ENCODE data around the gene RGS7. TPM values are rescaled to one million over a fixed set of nuclear protein-coding genes. Genes with fewer than 3 reads are reported as not detected.

RGS7 gene
- total and polyA plus RNA-seq, 2 experiments from 2014 or later: 0.22 to 0.73 TPM

DNA sequence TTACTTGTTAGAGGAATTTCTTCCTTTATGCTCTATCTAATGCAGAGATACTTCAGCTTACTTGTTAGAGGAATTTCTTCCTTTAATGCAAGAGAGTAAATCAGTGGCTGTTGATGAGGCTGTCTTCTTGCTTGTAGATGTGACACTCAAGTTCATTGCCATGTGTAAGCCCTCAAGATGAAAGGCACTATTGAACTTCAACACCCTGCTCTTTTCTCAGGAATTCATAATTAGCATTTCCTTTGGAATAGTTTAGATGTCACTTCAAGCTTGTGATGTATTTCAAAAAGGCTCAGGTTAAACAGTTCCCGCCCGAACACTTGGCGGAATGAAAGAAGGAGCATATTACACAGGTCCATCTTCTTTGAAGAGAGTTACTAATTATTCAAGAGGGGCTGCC is 251.9 kb downstream of the RGS7 start:
- Histone ChIP-seq H3K4me1 (ENCODE audit: insufficient read depth) (no peaks in the 10 kb centered on the region), H3K4me2 (no peak overlapping the region), H3K36me3 (replicated peaks; ENCODE audit: insufficient read depth, low read depth) (no peaks in the 10 kb centered on the region), H3K27me3 (no peaks in the 10 kb centered on the region), H3K9me3 (ENCODE audit: low read depth) (no peaks in the 10 kb centered on the region), H4K20me1 (ENCODE audit: insufficient read depth, poor library complexity, severe bottlenecking) (no peaks in the 10 kb centered on the region), H3K79me2 (no peaks in the 10 kb centered on the region), H3K4me3 (no peak overlapping the region), H3K9me2 (replicated peaks; ENCODE audit: insufficient read depth) (no peaks in the 10 kb centered on the region), H2AFZ (no peak overlapping the region), H3K27ac (no peak overlapping the region)
- WGBS (ENCODE audit: low lambda C conversion rate, missing lambda C conversion rate): 90% methylated on average over 3 of the region's 3 CpGs
- no peak for DNase-seq (ENCODE audit: low spot score)
- TF ChIP-seq EZH2 (IDR thresholded peaks at IDR 0.05; ENCODE audit: borderline replicate concordance) (no peak), EZH2phosphoT487 (IDR thresholded peaks at IDR 0.05; ENCODE audit: low read depth, severe bottlenecking, unreplicated experiment) (no peak)
- TF ChIP-seq, protein P1, sequence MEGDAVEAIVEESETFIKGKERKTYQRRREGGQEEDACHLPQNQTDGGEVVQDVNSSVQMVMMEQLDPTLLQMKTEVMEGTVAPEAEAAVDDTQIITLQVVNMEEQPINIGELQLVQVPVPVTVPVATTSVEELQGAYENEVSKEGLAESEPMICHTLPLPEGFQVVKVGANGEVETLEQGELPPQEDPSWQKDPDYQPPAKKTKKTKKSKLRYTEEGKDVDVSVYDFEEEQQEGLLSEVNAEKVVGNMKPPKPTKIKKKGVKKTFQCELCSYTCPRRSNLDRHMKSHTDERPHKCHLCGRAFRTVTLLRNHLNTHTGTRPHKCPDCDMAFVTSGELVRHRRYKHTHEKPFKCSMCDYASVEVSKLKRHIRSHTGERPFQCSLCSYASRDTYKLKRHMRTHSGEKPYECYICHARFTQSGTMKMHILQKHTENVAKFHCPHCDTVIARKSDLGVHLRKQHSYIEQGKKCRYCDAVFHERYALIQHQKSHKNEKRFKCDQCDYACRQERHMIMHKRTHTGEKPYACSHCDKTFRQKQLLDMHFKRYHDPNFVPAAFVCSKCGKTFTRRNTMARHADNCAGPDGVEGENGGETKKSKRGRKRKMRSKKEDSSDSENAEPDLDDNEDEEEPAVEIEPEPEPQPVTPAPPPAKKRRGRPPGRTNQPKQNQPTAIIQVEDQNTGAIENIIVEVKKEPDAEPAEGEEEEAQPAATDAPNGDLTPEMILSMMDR (IDR thresholded peaks at IDR 0.05; ENCODE audit: poor library complexity): no peak

DNA sequence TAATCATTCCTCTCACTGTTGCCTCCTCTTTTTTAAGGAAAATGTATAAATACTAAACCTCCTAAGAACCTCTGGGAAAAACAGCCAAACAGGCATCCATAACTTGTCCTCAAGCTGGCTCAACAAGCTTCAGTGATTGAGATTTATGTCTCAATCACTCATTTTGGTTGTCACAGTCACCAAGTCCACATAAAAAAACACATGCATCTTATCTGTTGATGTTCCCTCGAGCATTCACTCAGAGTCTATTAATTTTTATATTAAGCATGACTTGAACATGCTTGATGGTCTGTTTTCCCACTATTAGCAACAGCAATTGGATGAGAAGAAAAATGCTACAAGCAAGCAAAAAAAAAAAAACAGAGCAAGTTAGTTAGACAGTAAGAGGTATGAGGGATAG is 254.3 kb downstream of the RGS7 start:
- Histone ChIP-seq H3K9me2 (replicated peaks; ENCODE audit: insufficient read depth) (no peaks in the 10 kb centered on the region), H3K27ac (no peak overlapping the region), H3K4me3 (no peak overlapping the region), H4K20me1 (ENCODE audit: insufficient read depth, poor library complexity, severe bottlenecking) (no peaks in the 10 kb centered on the region), H3K27me3 (no peaks in the 10 kb centered on the region), H3K36me3 (replicated peaks; ENCODE audit: insufficient read depth, low read depth) (no peaks in the 10 kb centered on the region), H3K4me1 (ENCODE audit: insufficient read depth) (no peaks in the 10 kb centered on the region), H2AFZ (no peak overlapping the region), H3K79me2 (no peaks in the 10 kb centered on the region), H3K4me2 (no peak overlapping the region), H3K9me3 (ENCODE audit: low read depth) (no peaks in the 10 kb centered on the region)
- 45% methylated on average over 1 of the region's 1 CpG for WGBS (ENCODE audit: low lambda C conversion rate, missing lambda C conversion rate)
- TF ChIP-seq EZH2 (IDR thresholded peaks at IDR 0.05; ENCODE audit: borderline replicate concordance): no peak
- TF ChIP-seq, protein P1 (IDR thresholded peaks at IDR 0.05; ENCODE audit: poor library complexity): no peak
- TF ChIP-seq EZH2phosphoT487 (IDR thresholded peaks at IDR 0.05; ENCODE audit: low read depth, severe bottlenecking, unreplicated experiment): no peak
- DNase-seq (ENCODE audit: low spot score): no peak

DNA sequence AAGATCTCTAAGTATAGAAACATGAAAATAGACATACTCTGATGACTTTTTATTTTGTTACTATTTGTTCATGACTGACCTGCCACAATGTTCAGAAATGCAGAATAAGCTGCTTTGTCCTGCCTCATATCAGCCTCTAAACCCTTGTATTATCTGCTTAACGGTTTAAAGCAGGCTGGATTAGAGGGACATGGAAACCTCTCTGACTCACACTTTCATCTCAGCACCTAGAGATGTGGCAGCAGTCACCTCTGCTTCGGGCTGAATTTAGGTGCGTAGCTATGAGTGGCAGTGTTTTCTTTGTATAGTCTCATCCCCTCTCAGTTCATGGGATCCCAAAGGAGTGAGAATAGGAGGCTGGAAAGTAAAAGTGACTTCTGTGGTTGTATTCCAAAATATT is 255.4 kb downstream of the RGS7 start:
- Histone ChIP-seq H3K36me3 (replicated peaks; ENCODE audit: insufficient read depth, low read depth) (no peaks in the 10 kb centered on the region), H4K20me1 (ENCODE audit: insufficient read depth, poor library complexity, severe bottlenecking) (no peaks in the 10 kb centered on the region), H3K4me1 (ENCODE audit: insufficient read depth) (no peaks in the 10 kb centered on the region), H3K27me3 (no peaks in the 10 kb centered on the region), H3K9me2 (replicated peaks; ENCODE audit: insufficient read depth) (no peaks in the 10 kb centered on the region), H3K9me3 (ENCODE audit: low read depth) (no peaks in the 10 kb centered on the region), H2AFZ (no peak overlapping the region), H3K4me3 (no peak overlapping the region), H3K27ac (no peak overlapping the region), H3K4me2 (no peak overlapping the region), H3K79me2 (no peaks in the 10 kb centered on the region)
- WGBS (ENCODE audit: low lambda C conversion rate, missing lambda C conversion rate): 41% methylated on average over 3 of the region's 3 CpGs
- TF ChIP-seq, protein P1 (IDR thresholded peaks at IDR 0.05; ENCODE audit: poor library complexity): no peak
- TF ChIP-seq EZH2 (IDR thresholded peaks at IDR 0.05; ENCODE audit: borderline replicate concordance): no peak
- no peak for TF ChIP-seq EZH2phosphoT487 (IDR thresholded peaks at IDR 0.05; ENCODE audit: low read depth, severe bottlenecking, unreplicated experiment)
- DNase-seq (ENCODE audit: low spot score): no peak

DNA sequence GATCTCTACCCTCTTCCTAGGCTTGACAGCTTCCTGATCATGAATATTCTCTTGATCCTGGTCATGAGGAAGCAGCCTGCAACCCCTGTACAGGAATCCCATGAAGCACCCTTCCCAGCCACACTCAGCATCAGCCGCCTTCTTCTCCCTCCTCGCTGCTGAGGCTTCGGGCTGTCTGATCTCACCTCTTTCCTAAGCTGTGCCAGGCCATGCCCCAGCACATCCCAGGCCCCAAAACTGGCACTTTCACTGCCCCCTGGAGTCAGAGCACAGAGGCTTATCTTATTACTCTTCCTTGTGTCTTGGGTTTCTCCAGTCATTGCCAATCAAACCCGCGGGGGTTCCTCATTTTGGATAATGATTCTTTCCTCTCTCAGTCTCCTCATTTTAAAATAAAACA is 259.5 kb downstream of the RGS7 start:
- Histone ChIP-seq H3K27me3 (no peaks in the 10 kb centered on the region), H3K4me2 (no peak overlapping the region), H3K9me3 (ENCODE audit: low read depth) (no peaks in the 10 kb centered on the region), H4K20me1 (ENCODE audit: insufficient read depth, poor library complexity, severe bottlenecking) (no peaks in the 10 kb centered on the region), H3K4me1 (ENCODE audit: insufficient read depth) (no peaks in the 10 kb centered on the region), H3K9me2 (replicated peaks; ENCODE audit: insufficient read depth) (no peaks in the 10 kb centered on the region), H3K79me2 (no peaks in the 10 kb centered on the region), H3K27ac (no peak overlapping the region), H3K4me3 (no peak overlapping the region), H2AFZ (no peak overlapping the region), H3K36me3 (replicated peaks; ENCODE audit: insufficient read depth, low read depth) (no peaks in the 10 kb centered on the region)
- TF ChIP-seq EZH2 (IDR thresholded peaks at IDR 0.05; ENCODE audit: borderline replicate concordance) (no peak), EZH2phosphoT487 (IDR thresholded peaks at IDR 0.05; ENCODE audit: low read depth, severe bottlenecking, unreplicated experiment) (no peak)
- TF ChIP-seq, protein P1 (IDR thresholded peaks at IDR 0.05; ENCODE audit: poor library complexity): no peak
- no peak for DNase-seq (ENCODE audit: low spot score)
- 97% methylated on average over 5 of the region's 5 CpGs for WGBS (ENCODE audit: low lambda C conversion rate, missing lambda C conversion rate)

Measured in hepatocyte (in vitro differentiated cells).